ENCODE measurements around the gene VAMP4.
"Not testable (repeated sequence)": the region's sequence is repeated elsewhere in the genome, so short reads cannot be mapped to it uniquely, and the experiment has no call there.

VAMP4 gene

DNA sequence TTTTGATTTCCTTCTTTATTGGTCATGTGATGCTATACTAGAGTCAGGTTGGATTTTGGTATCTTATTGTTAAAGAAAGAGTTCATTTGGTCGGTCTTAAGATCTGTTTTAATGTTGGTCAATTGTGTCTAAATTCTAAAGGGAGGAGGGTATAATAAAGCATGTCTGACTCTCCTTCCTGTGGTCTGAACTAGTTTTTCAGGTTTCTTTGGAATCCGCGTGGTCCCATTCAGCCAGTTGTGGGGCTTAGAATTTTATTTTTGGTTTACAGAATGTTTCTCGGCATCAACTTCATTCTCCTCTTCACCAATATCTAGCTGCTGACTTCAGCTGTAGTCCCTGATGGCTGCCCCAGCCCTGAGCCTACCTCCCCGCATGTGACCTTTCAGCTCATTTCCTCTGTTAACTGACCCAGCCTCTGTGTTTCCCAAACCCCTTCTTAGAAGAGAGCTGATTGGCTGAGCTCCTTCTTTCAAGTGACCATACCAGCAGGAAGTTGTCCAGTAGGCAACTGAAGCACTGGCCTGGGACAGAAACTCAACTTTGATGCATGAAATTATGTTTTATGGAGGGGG lies 80.7 kb downstream of the VAMP4 start:
- H3K4me3 ChIP-seq (ENCODE audit: low read length): no peak overlapping the region
- no peak for DNase-seq (ENCODE audit: low read depth, low spot score)

- not testable (repeated sequence) for H3K4me3 ChIP-seq (ENCODE audit: low read length); DNase-seq (ENCODE audit: low read depth, low spot score)
Measured at GRCh38 chr1:171656206-171656605, 85.7 kb downstream of the VAMP4 start.

DNA sequence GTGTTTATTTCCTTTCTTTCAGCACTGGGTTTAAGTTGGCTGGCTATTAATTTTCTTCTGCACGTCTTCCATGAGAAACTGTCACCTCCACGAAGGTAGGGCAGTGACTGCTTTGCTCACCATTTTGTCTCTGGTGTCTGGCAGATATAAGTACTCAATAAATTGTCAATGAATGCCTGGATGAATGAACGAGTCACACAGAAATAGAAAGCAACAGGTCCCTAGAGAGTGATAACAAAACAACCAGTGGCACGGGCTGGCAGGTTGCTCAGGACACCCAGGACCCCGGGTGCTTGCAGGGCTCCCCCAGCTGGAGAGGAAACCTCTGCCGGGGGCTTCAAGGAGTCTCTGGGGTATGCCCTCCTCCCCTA lies 86.1 kb downstream of the VAMP4 start:
- H3K4me3 ChIP-seq (ENCODE audit: low read length): no peak overlapping the region
- no peak for DNase-seq (ENCODE audit: low read depth, low spot score)

- DNase-seq (ENCODE audit: low read depth, low spot score): peak; percentile 27
- H3K4me3 ChIP-seq (ENCODE audit: low read length): no peak overlapping the region
Measured at GRCh38 chr1:171654942-171655745, 86.7 kb downstream of the VAMP4 start.

DNA sequence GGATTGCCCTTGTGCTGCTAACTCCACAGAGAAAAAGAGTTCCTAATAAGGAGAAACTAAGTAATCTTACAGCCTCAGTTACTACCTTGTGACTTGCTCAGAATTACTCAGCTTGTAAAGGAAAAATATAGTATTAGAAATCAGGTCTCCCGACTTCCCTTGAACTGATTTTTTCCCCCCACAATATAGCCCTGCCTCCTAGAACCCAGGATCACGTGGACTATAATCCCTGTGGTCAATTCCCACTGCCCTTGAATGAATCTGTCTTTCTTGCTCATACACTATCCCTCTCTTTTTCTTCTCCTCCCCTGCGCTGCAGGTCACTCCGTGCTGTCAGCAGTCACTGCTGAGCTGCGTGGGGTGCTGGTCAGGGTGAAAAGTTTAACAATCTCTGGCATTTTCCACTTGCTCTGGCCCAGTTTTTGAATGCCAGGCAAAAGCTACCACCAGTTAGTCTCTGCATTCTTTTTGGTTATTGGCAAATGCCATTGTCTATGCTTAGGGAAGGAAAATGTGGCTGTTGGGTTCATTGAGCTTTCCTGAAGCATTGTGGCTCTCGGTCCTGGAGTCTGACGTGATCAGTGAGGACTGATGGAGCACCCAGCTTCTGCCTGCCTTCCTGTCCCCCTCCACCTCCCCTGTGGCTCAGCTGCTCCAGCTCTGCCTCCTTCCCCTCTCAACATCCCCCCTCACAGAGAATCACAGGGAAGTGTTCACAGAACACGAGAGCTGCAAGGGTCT lies 87.5 kb downstream of the VAMP4 start:
- DNase-seq (ENCODE audit: low read depth, low spot score): no peak
- no peak overlapping the region for H3K4me3 ChIP-seq (ENCODE audit: low read length)

DNA sequence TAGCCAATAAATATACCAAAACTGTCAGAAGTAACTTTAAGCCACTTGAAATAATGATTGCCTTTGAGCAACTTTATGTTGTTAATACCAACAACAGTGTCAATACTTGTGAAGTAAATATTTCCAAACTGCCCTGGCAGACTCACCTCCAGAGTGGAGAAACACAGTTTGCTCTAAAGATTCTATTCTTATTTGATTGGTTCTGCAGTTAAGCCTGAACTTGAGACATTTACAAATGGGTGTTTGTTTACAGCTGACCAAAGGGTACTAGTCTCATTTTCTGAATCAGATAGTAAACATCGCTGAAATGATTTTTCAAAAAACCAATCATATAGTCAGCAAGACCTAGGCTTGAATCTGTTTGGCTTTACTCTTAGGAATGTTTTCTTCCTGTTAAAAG lies 88.1 kb downstream of the VAMP4 start:
- DNase-seq (ENCODE audit: low read depth, low spot score): no peak
- no peak overlapping the region for H3K4me3 ChIP-seq (ENCODE audit: low read length)

DNA sequence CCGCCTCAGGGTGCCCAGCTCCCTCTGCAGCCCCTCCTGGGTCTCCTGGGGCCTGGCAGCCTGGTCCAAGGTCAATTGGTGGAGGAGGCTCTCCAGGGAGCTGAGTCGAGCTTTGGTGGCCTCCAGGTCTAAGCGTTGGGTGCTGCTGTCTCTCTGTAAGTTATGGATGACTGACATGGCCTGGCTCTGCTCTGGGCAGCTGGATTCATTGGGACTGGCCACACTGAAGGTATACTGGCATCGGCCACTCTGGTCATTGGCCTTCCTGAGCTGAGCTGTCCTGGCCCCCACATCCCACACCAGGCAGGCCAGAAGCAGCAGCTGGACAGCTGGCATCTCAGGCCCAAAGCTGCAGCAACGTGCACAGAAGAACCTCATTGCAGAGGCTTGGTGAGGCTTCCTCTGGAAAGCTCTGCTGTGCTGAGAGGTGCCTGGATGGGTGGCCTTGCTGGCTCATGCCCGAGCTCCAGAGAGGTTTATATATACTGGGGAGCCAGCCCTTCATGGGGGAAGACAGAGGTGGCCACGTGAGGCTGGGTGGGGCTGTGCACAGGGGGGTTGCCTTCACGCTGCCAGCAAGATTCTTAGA lies 89.5 kb downstream of the VAMP4 start, which contains the start of gene MYOC:
Gene MYOC, minus strand, starts transcription at position 455 of the 589 bp plus-strand sequence. Its CDS starts 77 bp downstream, at position 378.
- no peak for DNase-seq (ENCODE audit: low read depth, low spot score)
- H3K4me3 ChIP-seq (ENCODE audit: low read length): no peak within 1 kb of the TSS
